ENCODE data around the gene RFT1.

The RFT1 gene

DNA sequence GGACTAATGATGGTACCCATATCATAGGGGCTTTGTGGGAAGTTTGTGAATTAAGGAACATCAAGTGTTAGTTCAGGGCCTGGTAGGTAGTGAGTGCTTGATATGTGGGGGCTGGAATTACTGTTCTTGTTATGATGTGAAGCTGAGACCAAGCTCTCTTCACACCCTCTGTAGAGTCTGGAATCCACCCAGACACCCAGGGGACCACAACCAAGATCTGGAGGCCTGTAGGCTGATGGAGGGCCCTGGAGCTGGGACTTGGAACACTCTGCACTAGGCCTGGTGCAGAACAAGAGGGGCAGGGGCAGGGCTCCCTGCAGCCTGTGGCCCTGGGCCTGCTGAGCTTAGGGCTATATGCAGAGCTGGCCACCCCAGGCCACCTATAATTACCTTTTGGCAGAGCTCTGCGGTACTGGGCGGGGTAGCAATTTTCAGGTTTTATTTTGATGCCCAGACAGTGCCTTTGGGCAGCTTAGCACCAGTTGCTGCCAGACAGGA, 17.7 kb upstream of the RFT1 start:
- Histone ChIP-seq H4K20me1 (ENCODE audit: insufficient read depth, low read length) (no peaks in the 10 kb centered on the region), H3K4me3 (ENCODE audit: low read depth, low read length, poor library complexity, severe bottlenecking) (no peak overlapping the region), H3K36me3 (ENCODE audit: insufficient read depth, low read length) (no peaks in the 10 kb centered on the region), H3K27ac (ENCODE audit: low read depth, low read length, poor library complexity, severe bottlenecking) (no peak overlapping the region), H3K4me1 (ENCODE audit: insufficient read depth, low read length, severe bottlenecking) (no peaks in the 10 kb centered on the region), H3K9ac (ENCODE audit: low read length) (no peak overlapping the region), H3K9me2 (ENCODE audit: low read depth, low read length) (no peaks in the 10 kb centered on the region), H3K9me3 (ENCODE audit: low read length) (no peaks in the 10 kb centered on the region), H3K79me2 (ENCODE audit: insufficient read depth, low read length) (no peaks in the 10 kb centered on the region), H3K4me2 (ENCODE audit: low read length) (no peak overlapping the region), H3F3A (ENCODE audit: insufficient read depth, low read length) (no peaks in the 10 kb centered on the region), H2AFZ (ENCODE audit: low read length) (no peak overlapping the region), H3K27me3 (ENCODE audit: insufficient read depth, low read length) (peaks cover 8% of the 10 kb centered on the region; the same call in 1 of the 2 replicates)
- no peak for TF ChIP-seq EZH2 (IDR thresholded peaks at IDR 0.05; ENCODE audit: borderline replicate concordance, low read length)
- TF ChIP-seq, protein P1, sequence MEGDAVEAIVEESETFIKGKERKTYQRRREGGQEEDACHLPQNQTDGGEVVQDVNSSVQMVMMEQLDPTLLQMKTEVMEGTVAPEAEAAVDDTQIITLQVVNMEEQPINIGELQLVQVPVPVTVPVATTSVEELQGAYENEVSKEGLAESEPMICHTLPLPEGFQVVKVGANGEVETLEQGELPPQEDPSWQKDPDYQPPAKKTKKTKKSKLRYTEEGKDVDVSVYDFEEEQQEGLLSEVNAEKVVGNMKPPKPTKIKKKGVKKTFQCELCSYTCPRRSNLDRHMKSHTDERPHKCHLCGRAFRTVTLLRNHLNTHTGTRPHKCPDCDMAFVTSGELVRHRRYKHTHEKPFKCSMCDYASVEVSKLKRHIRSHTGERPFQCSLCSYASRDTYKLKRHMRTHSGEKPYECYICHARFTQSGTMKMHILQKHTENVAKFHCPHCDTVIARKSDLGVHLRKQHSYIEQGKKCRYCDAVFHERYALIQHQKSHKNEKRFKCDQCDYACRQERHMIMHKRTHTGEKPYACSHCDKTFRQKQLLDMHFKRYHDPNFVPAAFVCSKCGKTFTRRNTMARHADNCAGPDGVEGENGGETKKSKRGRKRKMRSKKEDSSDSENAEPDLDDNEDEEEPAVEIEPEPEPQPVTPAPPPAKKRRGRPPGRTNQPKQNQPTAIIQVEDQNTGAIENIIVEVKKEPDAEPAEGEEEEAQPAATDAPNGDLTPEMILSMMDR (IDR thresholded peaks at IDR 0.05; ENCODE audit: low read length), result no peak

DNA sequence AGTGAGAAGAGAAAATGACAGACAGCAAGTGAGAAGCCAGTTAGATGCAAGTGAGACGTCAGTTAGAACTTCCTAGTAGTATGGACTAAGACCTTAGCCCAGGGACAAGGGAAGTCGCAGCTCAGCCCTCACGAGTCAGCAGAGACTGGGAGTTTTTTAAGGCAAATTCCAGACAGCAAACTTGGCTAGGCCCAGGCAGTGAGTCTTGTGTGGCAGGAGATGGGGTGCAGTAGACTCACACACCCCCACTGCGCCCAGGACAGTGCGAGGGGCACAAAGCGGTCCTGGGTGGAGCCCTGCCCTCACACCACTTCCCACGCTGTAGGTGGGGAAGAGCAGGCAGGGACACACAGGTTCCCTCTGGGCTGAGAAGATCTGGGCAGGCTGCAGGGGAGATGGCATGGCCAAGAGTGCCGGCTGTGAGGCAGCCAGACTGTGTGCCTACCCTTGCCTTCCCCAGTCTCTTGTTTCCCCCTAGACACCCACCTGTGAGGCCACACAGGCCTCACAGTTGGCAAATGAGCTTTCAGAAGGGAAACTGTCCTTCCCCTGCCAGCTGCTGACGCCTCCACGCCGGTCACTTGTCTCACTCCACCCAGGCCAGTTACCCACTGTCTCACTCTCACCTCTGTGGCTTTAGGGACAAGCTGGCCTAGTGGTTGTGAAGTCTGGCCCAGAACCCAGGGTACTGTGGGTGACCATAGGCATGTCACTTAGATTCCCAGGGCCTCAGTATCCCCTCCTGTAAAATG, 17.1 kb upstream of the RFT1 start:
- no peak overlapping the region for H3K4me3 ChIP-seq (ENCODE audit: low read depth, low read length, poor library complexity, severe bottlenecking)
- no peaks in the 10 kb centered on the region for H3K36me3 ChIP-seq (ENCODE audit: insufficient read depth, low read length)
- no peak overlapping the region for H3K9ac ChIP-seq (ENCODE audit: low read length)
- H3K27ac ChIP-seq (ENCODE audit: low read depth, low read length, poor library complexity, severe bottlenecking), result no peak overlapping the region
- no peak overlapping the region for H2AFZ ChIP-seq (ENCODE audit: low read length)
- H3K9me3 ChIP-seq (ENCODE audit: low read length), result no peaks in the 10 kb centered on the region
- H3K27me3 ChIP-seq (ENCODE audit: insufficient read depth, low read length), result peaks cover 8% of the 10 kb centered on the region; the same call in 1 of the 2 replicates
- no peaks in the 10 kb centered on the region for H4K20me1 ChIP-seq (ENCODE audit: insufficient read depth, low read length)
- no peaks in the 10 kb centered on the region for H3K9me2 ChIP-seq (ENCODE audit: low read depth, low read length)
- H3K79me2 ChIP-seq (ENCODE audit: insufficient read depth, low read length), result no peaks in the 10 kb centered on the region
- H3K4me2 ChIP-seq (ENCODE audit: low read length), result no peak overlapping the region
- H3F3A ChIP-seq (ENCODE audit: insufficient read depth, low read length), result no peaks in the 10 kb centered on the region
- TF ChIP-seq, protein P1 (IDR thresholded peaks at IDR 0.05; ENCODE audit: low read length), result no peak
- TF ChIP-seq EZH2 (IDR thresholded peaks at IDR 0.05; ENCODE audit: borderline replicate concordance, low read length), result no peak
- H3K4me1 ChIP-seq (ENCODE audit: insufficient read depth, low read length, severe bottlenecking), result no peaks in the 10 kb centered on the region

- Histone ChIP-seq H3K4me3 (ENCODE audit: low read depth, low read length, poor library complexity, severe bottlenecking) (no peak overlapping the region), H3K9me2 (ENCODE audit: low read depth, low read length) (no peaks in the 10 kb centered on the region), H3K36me3 (ENCODE audit: insufficient read depth, low read length) (no peaks in the 10 kb centered on the region), H3K4me1 (ENCODE audit: insufficient read depth, low read length, severe bottlenecking) (no peaks in the 10 kb centered on the region), H3K27ac (ENCODE audit: low read depth, low read length, poor library complexity, severe bottlenecking) (no peak overlapping the region), H2AFZ (ENCODE audit: low read length) (no peak overlapping the region), H3K79me2 (ENCODE audit: insufficient read depth, low read length) (no peaks in the 10 kb centered on the region), H3K9ac (ENCODE audit: low read length) (no peak overlapping the region), H3K4me2 (ENCODE audit: low read length) (no peak overlapping the region), H3K27me3 (ENCODE audit: insufficient read depth, low read length) (peaks cover 8% of the 10 kb centered on the region; the same call in 1 of the 2 replicates), H4K20me1 (ENCODE audit: insufficient read depth, low read length) (no peaks in the 10 kb centered on the region), H3F3A (ENCODE audit: insufficient read depth, low read length) (no peaks in the 10 kb centered on the region), H3K9me3 (ENCODE audit: low read length) (no peaks in the 10 kb centered on the region)
- TF ChIP-seq, protein P1 (IDR thresholded peaks at IDR 0.05; ENCODE audit: low read length), result no peak
- no peak for TF ChIP-seq EZH2 (IDR thresholded peaks at IDR 0.05; ENCODE audit: borderline replicate concordance, low read length)
These were observed 16.2 kb upstream of the RFT1 start for GRCh38 chr3:53146319-53146891.

All from OCI-LY1 (cell line).